GM19397 (cell line): ENCODE data around the gene RUVBL2.
"Not testable (repeated sequence)": the region's sequence is repeated elsewhere in the genome, so short reads cannot be mapped to it uniquely, and the experiment has no call there.

Experiments used
- ATAC-seq: cut with Tn5 transposase; IDR thresholded peaks from one replicate; pipeline ENCODE4 v1.9.1; 2021; ENCODE audit warnings: mild to moderate bottlenecking, moderate library complexity; ENCODE audit not compliant: unreplicated experiment

RUVBL2 gene

DNA sequence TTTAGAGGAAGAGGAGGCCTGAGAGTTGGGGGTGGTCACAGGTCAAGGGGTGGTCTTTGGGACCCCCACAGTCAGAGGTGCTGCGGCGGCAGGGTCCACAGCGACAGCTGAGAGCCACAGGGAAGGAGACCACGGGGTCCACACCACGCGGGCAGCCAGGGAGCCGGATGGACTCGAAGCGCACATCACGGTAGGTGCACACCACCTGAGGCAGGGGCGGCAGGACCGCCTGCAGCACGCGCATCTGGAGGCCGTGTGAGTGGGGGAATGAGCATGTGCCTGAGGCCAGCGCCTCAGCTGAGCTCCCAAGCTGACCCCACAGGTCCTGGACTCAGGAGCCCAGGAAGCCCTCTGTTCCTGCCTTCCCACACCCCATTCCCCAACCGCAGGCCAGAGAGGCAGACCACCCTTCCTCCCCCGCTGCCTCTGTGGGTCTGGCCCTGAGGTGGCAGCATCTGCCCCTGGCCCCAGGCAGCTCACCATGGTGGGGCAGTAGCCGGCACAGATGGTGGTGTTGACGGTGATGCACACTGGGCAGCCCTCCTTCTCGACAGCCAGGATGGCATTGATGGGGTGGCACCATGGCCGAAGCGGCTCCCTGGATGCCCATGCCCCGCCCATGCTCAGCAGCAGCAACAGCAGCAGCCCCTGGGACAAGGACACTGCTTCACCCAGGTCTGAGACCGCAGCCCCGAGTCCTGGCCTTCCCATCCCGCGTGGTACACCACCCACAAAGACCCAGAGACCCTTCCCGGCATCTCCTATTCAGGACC is 22.6 kb downstream of the RUVBL2 start:
- ATAC-seq: no peak

- ATAC-seq: no peak
Observed at GRCh38 chr19:49017041-49017665, 23.5 kb downstream of the RUVBL2 start, which contains the start of gene LHB. LHB (minus strand) TSS chr19:49017091; CDS start chr19:49017081, 10 bp downstream.

DNA sequence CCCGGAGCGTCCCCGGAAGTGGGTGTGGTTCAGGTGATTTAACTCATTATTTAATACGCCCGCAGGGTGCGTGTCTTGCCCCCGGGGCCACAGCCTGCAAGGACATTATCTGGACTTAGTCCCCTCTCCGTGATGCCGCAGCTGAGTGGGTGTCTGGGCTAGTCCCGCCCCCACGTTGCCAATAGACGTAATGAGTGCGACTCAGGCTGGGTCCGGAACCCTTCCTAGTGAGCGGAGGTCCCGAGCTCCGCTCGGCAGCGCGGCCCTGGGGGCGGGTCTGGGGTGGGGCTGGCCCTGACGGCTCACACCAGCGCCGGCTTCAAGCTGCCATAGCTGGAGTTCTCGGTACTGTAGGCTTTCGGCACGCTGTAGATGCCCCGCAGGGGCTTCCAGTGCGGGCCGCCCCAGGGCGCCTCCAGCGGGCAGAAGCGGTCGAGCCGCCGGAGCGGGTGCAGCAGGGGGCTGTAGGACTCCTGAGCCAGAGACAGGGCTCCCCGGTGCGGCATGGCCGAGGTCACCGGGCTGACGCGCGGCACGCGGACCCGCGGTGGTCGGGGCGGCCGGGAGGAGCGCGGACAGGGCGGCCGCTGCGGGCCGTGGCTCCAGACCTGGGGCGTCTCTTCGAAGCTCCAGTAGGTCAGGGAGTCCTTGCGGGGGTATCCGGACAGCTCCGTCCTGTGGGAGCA is 24.1 kb downstream of the RUVBL2 start:
- ATAC-seq: no peak

DNA sequence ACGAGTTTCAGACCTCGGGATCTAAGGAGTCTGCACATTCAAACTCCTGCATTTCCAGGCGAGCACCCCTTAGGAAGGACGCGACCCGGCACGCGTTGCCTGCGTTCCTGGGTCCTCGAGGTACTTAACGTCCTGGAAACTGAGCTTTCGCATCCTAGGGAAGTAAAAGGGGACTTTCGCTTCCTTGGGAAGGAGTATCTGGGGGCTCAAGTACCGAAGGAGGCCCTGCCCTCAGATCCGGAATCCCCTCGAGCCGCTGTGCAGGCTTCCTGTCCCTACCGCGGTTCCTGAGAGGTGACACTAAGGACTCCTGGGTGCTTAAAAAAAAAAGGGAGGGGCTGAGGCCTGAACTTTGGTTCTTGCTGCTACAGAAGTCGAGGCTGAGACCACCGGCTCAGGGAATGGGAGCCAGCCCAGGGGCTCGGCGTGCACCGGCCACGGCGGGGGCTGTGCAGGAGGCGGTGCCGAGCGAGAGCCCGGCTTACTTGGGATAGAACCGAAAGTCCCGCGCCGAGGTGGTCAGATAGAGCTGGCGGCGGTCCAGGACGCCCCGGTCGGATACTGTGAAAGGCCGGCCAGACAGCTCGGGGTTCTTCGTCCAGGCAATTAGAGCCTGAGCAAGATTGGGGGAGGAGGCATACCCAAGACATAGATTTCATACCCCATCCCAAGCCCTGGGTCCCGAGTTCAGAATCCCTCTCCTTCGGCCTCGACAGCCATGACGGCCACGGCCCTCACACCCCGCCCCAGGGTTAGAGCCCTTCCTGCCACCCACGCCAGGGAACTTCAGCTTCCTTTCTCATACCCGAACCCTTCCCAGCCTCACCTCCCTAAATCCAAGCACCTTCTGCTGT is 24.9 kb downstream of the RUVBL2 start:
- ATAC-seq: not testable (repeated sequence)

GRCh38 chr19:49019242-49019932 is 25.7 kb downstream of the RUVBL2 start:
- ATAC-seq: no peak

GRCh38 chr19:49020342-49020741 is 26.7 kb downstream of the RUVBL2 start:
- no peak for ATAC-seq

DNA sequence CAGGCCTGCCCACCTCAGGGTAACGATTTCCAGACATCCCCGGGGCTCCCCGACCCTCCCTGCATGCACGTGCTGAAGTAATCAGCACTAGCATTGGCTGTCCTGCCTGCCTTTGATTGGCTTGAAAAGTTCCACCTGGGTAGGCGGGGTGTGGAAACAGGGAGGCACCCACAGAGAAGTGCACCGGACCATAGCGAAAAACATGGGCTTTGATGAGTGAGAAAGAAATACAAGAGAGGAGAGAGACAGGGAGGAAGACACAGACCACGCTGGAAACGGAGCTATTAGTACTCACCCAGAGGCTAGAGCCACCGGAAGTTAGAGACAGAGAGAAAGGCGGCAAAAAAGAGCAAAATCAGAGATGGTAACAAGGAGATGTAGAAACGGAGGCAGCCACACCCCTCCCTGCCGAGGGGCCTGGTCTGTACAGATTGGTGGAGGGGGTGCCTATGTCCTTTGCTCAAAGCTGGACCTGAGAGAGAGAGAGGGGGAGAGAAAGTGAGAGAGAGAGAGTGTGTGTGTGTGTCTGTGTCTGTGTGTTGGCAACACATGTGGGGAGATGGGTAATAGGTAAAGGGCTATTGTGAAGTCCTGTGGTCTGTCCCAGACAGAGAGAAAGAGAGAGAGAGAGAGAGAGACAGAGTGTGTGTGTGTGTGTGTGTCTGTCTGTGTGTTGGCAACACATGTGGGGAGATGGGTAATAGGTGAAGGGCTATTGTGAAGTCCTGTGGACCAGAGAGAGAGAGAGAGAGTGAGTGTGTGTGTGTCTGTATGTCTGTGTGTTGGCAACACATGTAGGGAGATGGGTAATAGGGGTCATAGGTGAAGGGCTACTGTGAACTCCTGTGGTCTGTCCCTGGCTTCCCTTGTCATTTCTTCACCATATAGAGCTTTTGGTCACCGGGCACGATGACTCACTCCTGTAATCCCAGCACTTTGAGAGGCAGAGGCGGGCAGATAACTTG is 27.5 kb downstream of the RUVBL2 start:
- ATAC-seq: no peak

GRCh38 chr19:49022116-49022515 is 28.4 kb downstream of the RUVBL2 start:
- ATAC-seq: no peak

- ATAC-seq: not testable (repeated sequence)
Observed at GRCh38 chr19:49024233-49024632, 30.5 kb downstream of the RUVBL2 start, which contains the start of gene CGB3. CGB3 (minus strand) TSS chr19:49024333; CDS start chr19:49023971, 362 bp downstream.

GRCh38 chr19:49025088-49025487 is 31.4 kb downstream of the RUVBL2 start:
- ATAC-seq: not testable (repeated sequence)

GRCh38 chr19:49025599-49025998 is 31.9 kb downstream of the RUVBL2 start:
- not testable (repeated sequence) for ATAC-seq

DNA sequence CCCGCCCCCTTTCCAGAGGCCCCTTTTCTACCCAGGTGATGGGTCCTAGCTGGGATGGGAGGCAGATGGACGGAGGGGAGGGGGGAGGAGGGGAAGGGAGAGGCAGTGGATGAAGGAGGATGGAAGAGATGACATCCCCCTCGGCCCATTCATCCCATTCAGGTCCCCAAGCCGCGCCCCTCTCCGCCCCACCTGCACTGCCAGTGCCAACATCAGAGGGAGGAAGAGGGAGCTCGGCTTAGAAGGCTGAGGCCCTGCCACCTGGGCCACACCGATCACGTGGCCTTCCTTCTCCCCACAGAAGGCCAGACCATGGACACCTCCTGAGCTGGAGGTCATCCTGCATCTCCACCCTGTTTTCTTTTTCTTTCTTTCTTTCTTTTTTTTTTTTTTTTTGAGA is 35.0 kb downstream of the RUVBL2 start:
- not testable (repeated sequence) for ATAC-seq

DNA sequence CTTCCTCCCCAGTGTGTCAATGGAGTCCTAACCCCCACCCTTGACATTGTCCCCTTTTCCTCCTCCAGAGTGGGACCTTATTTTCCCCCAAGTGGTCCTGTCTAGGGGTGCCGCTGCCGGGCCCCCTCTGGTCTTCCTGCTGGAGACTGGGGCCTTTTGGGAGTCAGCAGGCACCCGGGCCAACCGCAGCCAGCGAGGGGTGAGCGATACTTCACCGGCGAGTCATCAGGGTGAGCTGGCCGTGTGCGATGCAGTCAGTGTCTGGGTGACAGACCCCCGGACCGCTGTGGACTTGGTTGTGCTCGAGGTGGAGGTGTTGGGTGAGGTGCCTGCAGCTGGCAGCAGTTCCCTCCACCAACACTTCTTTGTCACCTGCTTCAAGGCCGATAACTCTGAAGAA is 36.1 kb downstream of the RUVBL2 start:
- not testable (repeated sequence) for ATAC-seq

- not testable (repeated sequence) for ATAC-seq
Observed at GRCh38 chr19:49030323-49030722, 36.6 kb downstream of the RUVBL2 start.

- not testable (repeated sequence) for ATAC-seq
Observed at GRCh38 chr19:49031642-49032301, 38.1 kb downstream of the RUVBL2 start, which contains the start of gene CGB2. CGB2 (plus strand) TSS chr19:49031890; CDS start chr19:49032096, 206 bp downstream.

- ATAC-seq: not testable (repeated sequence)
Observed at GRCh38 chr19:49036815-49037214, 43.1 kb downstream of the RUVBL2 start, which contains the start of gene CGB1. CGB1 (minus strand) TSS chr19:49036895; CDS start chr19:49036711, 184 bp downstream.

DNA sequence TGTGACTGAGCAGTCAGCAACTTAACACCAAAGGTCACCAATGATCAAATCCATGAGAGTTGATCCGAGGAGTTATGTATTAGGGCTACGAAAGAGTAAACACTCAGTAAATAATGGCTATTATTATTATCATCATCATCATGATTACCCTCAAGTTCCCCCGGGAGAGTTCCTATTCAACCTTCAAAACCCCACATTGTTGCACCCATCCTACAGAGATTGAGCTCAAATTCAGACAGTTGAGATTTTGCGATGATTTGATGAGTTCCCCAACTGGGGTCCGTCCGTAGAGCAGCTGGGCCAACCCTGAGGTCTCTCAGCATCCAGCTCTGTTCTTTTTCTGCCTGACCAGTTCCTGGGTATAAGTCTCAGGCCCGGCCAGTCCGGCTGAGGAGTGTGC is 44.4 kb downstream of the RUVBL2 start:
- ATAC-seq: not testable (repeated sequence)
